Endothelial cell of umbilical vein (primary cell): ENCODE data around the gene SP140L. TPM values are rescaled to one million over a fixed set of nuclear protein-coding genes. Genes with fewer than 3 reads are reported as not detected.

Experiments used
- BruUV-seq: library from RNA; stranded (reverse); fragments of 400-500 nt; replicated peaks from 2 replicates; lab custom pipeline; 2021; lab: Mats Ljungman, UMichigan
- CTCF ChIA-PET: fragments of 300-600, 350-600 bp; sonication (Branson Sonifier 250); formaldehyde crosslinking; loops from one replicate; lab custom pipeline; 2021; ENCODE audit warnings: antibody characterized with exemption, inconsistent platforms; lab: Charles Lee
- POLR2A ChIA-PET: fragments of 300-600, 350-600 bp; sonication (Branson Sonifier 250); formaldehyde crosslinking; loops from one replicate; lab custom pipeline; 2021; ENCODE audit warnings: antibody characterized with exemption, inconsistent platforms; lab: Charles Lee
- DNase-seq: peaks from one replicate; pipeline ENCODE4 v3.0.0-alpha.2; 2011; ENCODE audit warnings: low read depth, low spot score
- FAIRE-seq: peaks from 2 replicates; lab custom pipeline; 2011; peaks lifted over from hg19 to GRCh38; lab: Jason Lieb, UNC
- H2AFZ ChIP-seq: 2 replicates; pipeline ENCODE4 v1.6.0; 2012; ENCODE audit warnings: low read depth, low read length, control low read depth, inconsistent platforms
- H3K27ac ChIP-seq: 2 replicates; pipeline ENCODE4 v1.5.1; 2011; ENCODE audit warnings: low read depth, mild to moderate bottlenecking, control low read depth, low read length, moderate library complexity; ENCODE audit not compliant: insufficient read depth
- H3K27me3 ChIP-seq, 2 experiments: 2 replicates each; pipeline versions ENCODE4 v1.6.0 to v1.6.1; 2011; ENCODE audit warnings: low read length in 2 of 2, mixed read lengths in 1 of 2; ENCODE audit not compliant: control insufficient read depth in 2 of 2, insufficient read depth in 2 of 2
- H3K36me3 ChIP-seq, 2 experiments: 2 replicates in 1 of 2; 3 replicates in 1 of 2; pipeline ENCODE4 v1.5.1; 2011; ENCODE audit warnings: low read length in 2 of 2, mild to moderate bottlenecking in 1 of 2, moderate library complexity in 1 of 2; ENCODE audit not compliant: control insufficient read depth in 2 of 2, insufficient read depth in 2 of 2; ENCODE audit errors: extremely low read depth in 1 of 2
- H3K4me1 ChIP-seq: 3 replicates; pipeline ENCODE4 v1.5.1; 2011; ENCODE audit warnings: mild to moderate bottlenecking, low read length; ENCODE audit not compliant: control insufficient read depth, insufficient read depth; ENCODE audit errors: extremely low read depth
- H3K4me2 ChIP-seq: 2 replicates; pipeline ENCODE4 v1.6.1; 2011; ENCODE audit warnings: low read length, control low read depth, mixed read lengths; ENCODE audit not compliant: insufficient read depth
- H3K4me3 ChIP-seq, 3 experiments: fragments of 200-600 bp in 1 of 3; sonication (generic), shearing (Covaris generic) in 1 of 3; replicated peaks in 1 of 3; 2 replicates each; pipeline ENCODE4 v1.5.1; 2011 to 2016; ENCODE audit warnings: control low read depth in 3 of 3, low read length in 3 of 3, mild to moderate bottlenecking in 2 of 3, inconsistent platforms in 1 of 3, low read depth in 1 of 3, moderate library complexity in 1 of 3; ENCODE audit not compliant: insufficient read depth in 1 of 3
- H3K79me2 ChIP-seq: 2 replicates; pipeline ENCODE4 v1.6.0; 2012; ENCODE audit warnings: low read length, inconsistent platforms; ENCODE audit not compliant: control insufficient read depth, insufficient read depth
- H3K9ac ChIP-seq: replicated peaks from 2 replicates; pipeline ENCODE3; 2011; ENCODE audit warnings: low read length, control low read depth; ENCODE audit not compliant: insufficient read depth; ENCODE audit errors: extremely low read depth
- H3K9me1 ChIP-seq: replicated peaks from 3 replicates; pipeline ENCODE4 v1.6.0; 2011; ENCODE audit warnings: mild to moderate bottlenecking, low read length; ENCODE audit not compliant: control insufficient read depth, insufficient read depth; ENCODE audit errors: extremely low read depth
- H3K9me3 ChIP-seq: replicated peaks from 2 replicates; pipeline ENCODE4 v1.5.1; 2012; ENCODE audit warnings: low read length, inconsistent platforms; ENCODE audit not compliant: control insufficient read depth, insufficient read depth
- H4K20me1 ChIP-seq: replicated peaks from 2 replicates; pipeline ENCODE3; 2011; ENCODE audit warnings: mild to moderate bottlenecking, low read length; ENCODE audit not compliant: control insufficient read depth, insufficient read depth; ENCODE audit errors: extremely low read depth
- EZH2 ChIP-seq: IDR thresholded peaks from 2 replicates; pipeline ENCODE4 v1.6.1; 2012; ENCODE audit warnings: borderline replicate concordance, low read depth, mild to moderate bottlenecking, moderate library complexity, low read length, inconsistent platforms; ENCODE audit not compliant: severe bottlenecking
- FOS ChIP-seq: IDR thresholded peaks from 2 replicates; pipeline ENCODE4 v1.6.1; 2011; ENCODE audit warnings: mild to moderate bottlenecking, low read length, moderate library complexity, borderline replicate concordance; ENCODE audit not compliant: insufficient read depth
- GATA2 ChIP-seq: IDR thresholded peaks from 2 replicates; pipeline ENCODE4 v1.7.0; 2011; ENCODE audit warnings: low read depth, mild to moderate bottlenecking, moderate library complexity, mixed read lengths, low read length; ENCODE audit not compliant: insufficient read length, insufficient read depth
- JUN ChIP-seq: IDR thresholded peaks from 2 replicates; pipeline ENCODE4 v1.6.1; 2011; ENCODE audit warnings: borderline replicate concordance, low read depth; ENCODE audit not compliant: insufficient read length, insufficient read depth
- MYC ChIP-seq: IDR thresholded peaks from one replicate; pipeline ENCODE4 v1.6.1; 2011; ENCODE audit warnings: mild to moderate bottlenecking, low read depth, low read length
- POLR2A ChIP-seq: IDR thresholded peaks from 2 replicates; pipeline ENCODE4 v1.6.1; 2012; ENCODE audit warnings: low read depth, mild to moderate bottlenecking, control low read depth, low read length
- POLR2AphosphoS5 ChIP-seq: IDR thresholded peaks from 2 replicates; pipeline ENCODE4 v1.6.1; 2012; ENCODE audit warnings: low read depth, mild to moderate bottlenecking, control low read depth, low read length, moderate library complexity; ENCODE audit not compliant: insufficient read depth
- dilution Hi-C: fragments of 300-500 bp; cut with MboI; formaldehyde crosslinking; loops from one replicate; pipeline ENCODE4 v1.15.0; 2019; ENCODE audit warnings: low sequenced_read_pairs; ENCODE audit not compliant: extremely low pct_ligation_motif_present
- intact Hi-C: fragments of 100-400 bp; cut with micrococcal nuclease; formaldehyde crosslinking; loops from one replicate; pipeline ENCODE4 v1.10.0; 2022
- polyA plus RNA-seq, 4 experiments: library from polyadenylated mRNA; depleted of rRNA in 3 of 4; stranded (reverse) in 3 of 4; unstranded in 1 of 4; fragments of >200 nt; gene quantifications; 2 replicates each; pipeline versions ENCODE4 v1.2.1 to v1.2.3, GENCODE V29; 2011 to 2012; ENCODE audit warnings: missing spikeins in 1 of 4
- total RNA-seq: library from RNA; stranded (reverse); gene quantifications from 2 replicates; pipeline ENCODE4 v1.2.3, GENCODE V29; 2021
- TF ChIP-seq, protein P1 (sequence below): IDR thresholded peaks from 2 replicates; pipeline ENCODE4 v1.6.1; 2011; ENCODE audit not compliant: insufficient read depth, insufficient read length

The SP140L gene
- total and polyA plus RNA-seq, 2 donors (not counting 3 experiments of a cell fraction or from before 2014, with no cell fraction given) = 16.0 to 27.3 TPM

DNA sequence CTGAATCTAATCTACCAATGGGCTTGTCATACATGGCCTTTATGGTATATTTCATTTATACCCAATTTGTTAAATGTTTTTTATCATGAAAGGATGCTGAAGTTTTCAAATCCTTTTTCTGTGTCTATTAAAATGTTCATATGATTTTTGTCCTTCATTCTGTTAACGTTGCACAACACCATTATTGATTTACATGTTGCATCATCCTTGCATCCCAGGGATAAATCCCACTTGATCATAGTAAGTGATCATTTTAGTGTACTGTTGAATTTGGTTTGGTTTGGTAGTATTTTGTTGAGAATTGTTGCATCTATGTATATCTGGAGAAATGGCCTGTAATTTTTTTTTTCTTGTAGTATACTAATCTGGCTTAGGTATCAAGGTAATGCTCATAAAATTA is 98.4 kb downstream of the SP140L start:
- Histone ChIP-seq H2AFZ (no peak overlapping the region), H3K4me1 (peaks cover 7% of the 10 kb centered on the region), H3K27ac (no peak overlapping the region), H3K9ac (no peak overlapping the region), H4K20me1 (peaks cover 11% of the 10 kb centered on the region), H3K4me3 (no peak overlapping the region), H3K9me3 (no peaks in the 10 kb centered on the region), H3K9me1 (no peaks in the 10 kb centered on the region), H3K36me3 (peaks cover 0 to 4% of the 10 kb centered on the region in 2 experiments), H3K4me2 (no peak overlapping the region), H3K27me3 (no peaks in the 10 kb centered on the region), H3K79me2 (peaks cover 95% of the 10 kb centered on the region)
- no TSS peak for BruUV-seq
- ChIA-PET CTCF (no interaction called here), POLR2A (no interaction called here)
- DNase-seq (no peak), FAIRE-seq (no peak)
- intact Hi-C loops (no loop called here), dilution Hi-C loops (no loop called here)
- TF ChIP-seq EZH2 = no peak
- no peak for TF ChIP-seq FOS
- TF ChIP-seq, protein P1, sequence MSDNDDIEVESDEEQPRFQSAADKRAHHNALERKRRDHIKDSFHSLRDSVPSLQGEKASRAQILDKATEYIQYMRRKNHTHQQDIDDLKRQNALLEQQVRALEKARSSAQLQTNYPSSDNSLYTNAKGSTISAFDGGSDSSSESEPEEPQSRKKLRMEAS = no peak
- TF ChIP-seq MYC = no peak
- TF ChIP-seq POLR2A = no peak
- no peak for TF ChIP-seq JUN

DNA sequence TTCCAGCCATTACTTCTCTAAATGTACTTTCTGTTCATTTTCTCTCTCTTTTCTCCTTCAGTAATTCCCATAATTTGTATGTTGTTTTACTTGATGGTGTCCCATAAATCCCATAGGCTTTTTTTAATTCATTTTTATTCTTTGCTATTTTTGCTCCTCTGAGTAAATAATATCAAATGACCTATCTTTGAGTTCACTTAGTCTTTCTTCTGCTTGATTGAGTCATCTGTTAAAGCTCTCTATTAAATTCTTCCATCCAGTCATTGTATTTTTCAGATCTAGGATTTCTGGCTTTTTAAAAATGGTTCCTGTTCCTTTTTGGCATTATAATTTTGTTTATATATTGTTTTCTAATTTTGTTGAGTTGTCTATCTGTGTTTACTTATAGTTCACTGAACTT is 102.5 kb downstream of the SP140L start:
- Histone ChIP-seq H3K79me2 (peaks cover 94% of the 10 kb centered on the region), H3K9me3 (no peaks in the 10 kb centered on the region), H3K9me1 (no peaks in the 10 kb centered on the region), H3K27me3 (no peaks in the 10 kb centered on the region), H3K4me2 (no peak overlapping the region), H3K27ac (no peak overlapping the region), H3K36me3 (no peaks in the 10 kb centered on the region), H3K4me3 (no peak overlapping the region), H3K4me1 (no peaks in the 10 kb centered on the region), H4K20me1 (peaks cover 7% of the 10 kb centered on the region), H3K9ac (no peak overlapping the region), H2AFZ (no peak overlapping the region)
- FAIRE-seq (no peak), DNase-seq (no peak)
- CTCF ChIA-PET = no interaction called here
- BruUV-seq = no TSS peak
- TF ChIP-seq POLR2AphosphoS5 = no peak
- TF ChIP-seq GATA2 = no peak
- intact Hi-C loops (no loop called here), dilution Hi-C loops (no loop called here)
- POLR2A ChIA-PET = no interaction called here
